Hematopoietic multipotent progenitor cell treated with erythropoietin and hydrocortisone succinate and interleukin-3 and kit ligand, for 6 days (in vitro differentiated cells): ENCODE data around the gene KLHL28.
A peak's percentile ranks its signal among the peaks of the same experiment; 100 is the strongest.

ENCODE experiments used
- DNase-seq: peaks from one replicate; pipeline ENCODE4 v3.0.0-alpha.2; 2015

Gene KLHL28

GRCh38 chr14:44959538-44959937, 2.2 kb downstream of the KLHL28 start:
- DNase-seq: no peak

- no peak for DNase-seq
Measured at GRCh38 chr14:44956866-44957265, 4.9 kb downstream of the KLHL28 start.

- no peak for DNase-seq
Measured at GRCh38 chr14:44955528-44955927, 6.2 kb downstream of the KLHL28 start.

GRCh38 chr14:44954750-44955149, 7.0 kb downstream of the KLHL28 start:
- DNase-seq: no peak

- no peak for DNase-seq
Measured at GRCh38 chr14:44952391-44953110, 9.2 kb downstream of the KLHL28 start.

GRCh38 chr14:44951051-44951450, 10.7 kb downstream of the KLHL28 start:
- DNase-seq: no peak

- DNase-seq: no peak
Measured at GRCh38 chr14:44945264-44945663, 16.5 kb downstream of the KLHL28 start.

GRCh38 chr14:44944107-44944506, 17.6 kb downstream of the KLHL28 start:
- DNase-seq: no peak

- DNase-seq: no peak
Measured at GRCh38 chr14:44942436-44942835, 19.3 kb downstream of the KLHL28 start.

- DNase-seq: no peak
Measured at GRCh38 chr14:44941591-44941990, 20.2 kb downstream of the KLHL28 start.

- no peak for DNase-seq
Measured at GRCh38 chr14:44940944-44941343, 20.8 kb downstream of the KLHL28 start.

- no peak for DNase-seq
Measured at GRCh38 chr14:44940211-44940610, 21.5 kb downstream of the KLHL28 start.

GRCh38 chr14:44937547-44937946, 24.2 kb downstream of the KLHL28 start:
- no peak for DNase-seq

GRCh38 chr14:44935155-44935554, 26.6 kb downstream of the KLHL28 start:
- no peak for DNase-seq

GRCh38 chr14:44928793-44929192, 33.0 kb downstream of the KLHL28 start:
- DNase-seq: no peak

GRCh38 chr14:44914849-44915248, 46.9 kb downstream of the KLHL28 start:
- DNase-seq: peak; percentile 79

GRCh38 chr14:44912041-44912869, 49.5 kb downstream of the KLHL28 start:
- DNase-seq: no peak

- DNase-seq: no peak
Measured at GRCh38 chr14:44910821-44911220, 50.9 kb downstream of the KLHL28 start.

- DNase-seq: no peak
Measured at GRCh38 chr14:44901696-44902095, 60.1 kb downstream of the KLHL28 start.

GRCh38 chr14:44898551-44898950, 63.2 kb downstream of the KLHL28 start:
- DNase-seq: no peak

- DNase-seq: no peak
Measured at GRCh38 chr14:44897845-44898151, 63.9 kb downstream of the KLHL28 start.

GRCh38 chr14:44897041-44897844, 64.5 kb downstream of the KLHL28 start:
- peak; percentile 99 for DNase-seq

GRCh38 chr14:44896275-44897040, 65.3 kb downstream of the KLHL28 start:
- DNase-seq: no peak
